Stimulated activated CD4-positive, alpha-beta T cell treated with anti-CD3 and anti-CD28 coated beads, Interleukin-1b, Interleukin-23, amount 100 ng/mL, for 1 hour (primary cell): Measurements from ENCODE around the gene ZDHHC7.
A peak's percentile ranks its signal among the peaks of the same experiment; 100 is the strongest.
"Not testable (repeated sequence)": the region's sequence is repeated elsewhere in the genome, so short reads cannot be mapped to it uniquely, and the experiment has no call there.

Experiments used
- DNase-seq, 2 donors: peaks; one replicate each; pipeline ENCODE4 v3.0.0-alpha.2; 2020; ENCODE audit warnings: low read depth in 2 of 2

The ZDHHC7 gene, protein sequence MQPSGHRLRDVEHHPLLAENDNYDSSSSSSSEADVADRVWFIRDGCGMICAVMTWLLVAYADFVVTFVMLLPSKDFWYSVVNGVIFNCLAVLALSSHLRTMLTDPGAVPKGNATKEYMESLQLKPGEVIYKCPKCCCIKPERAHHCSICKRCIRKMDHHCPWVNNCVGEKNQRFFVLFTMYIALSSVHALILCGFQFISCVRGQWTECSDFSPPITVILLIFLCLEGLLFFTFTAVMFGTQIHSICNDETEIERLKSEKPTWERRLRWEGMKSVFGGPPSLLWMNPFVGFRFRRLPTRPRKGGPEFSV

GRCh38 chr16:85010931-85011845 is at the start of gene ZDHHC7:
ZDHHC7 (minus strand) TSS chr16:85011535; CDS start chr16:84990618, 20,917 bp downstream.
- DNase-seq, result peak; percentile 62 to 68

GRCh38 chr16:85058909-85059308 is 47.6 kb upstream of the ZDHHC7 start:
- DNase-seq, result no peak

DNA sequence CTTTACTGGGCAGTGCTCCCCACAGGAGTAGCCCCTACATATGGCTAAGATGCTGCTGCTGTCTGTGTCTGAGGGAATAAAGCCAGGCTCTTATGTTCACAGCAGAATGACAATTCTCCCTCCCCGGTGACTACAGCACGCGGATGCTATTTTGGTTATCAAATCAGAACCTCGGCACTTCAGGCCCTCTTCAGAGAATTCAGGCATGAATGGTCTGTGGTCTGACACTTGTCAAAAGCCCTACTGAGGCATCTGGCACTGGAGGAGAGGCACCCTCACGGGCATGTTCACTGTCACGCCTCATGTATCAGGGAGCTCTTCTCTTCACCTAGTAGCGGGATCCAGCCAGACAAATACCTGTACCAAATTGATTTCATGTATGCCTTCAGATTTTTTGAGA is 46.6 kb upstream of the ZDHHC7 start:
- no peak for DNase-seq

- DNase-seq, result no peak
These were observed 46.0 kb upstream of the ZDHHC7 start for GRCh38 chr16:85057212-85057889.

DNA sequence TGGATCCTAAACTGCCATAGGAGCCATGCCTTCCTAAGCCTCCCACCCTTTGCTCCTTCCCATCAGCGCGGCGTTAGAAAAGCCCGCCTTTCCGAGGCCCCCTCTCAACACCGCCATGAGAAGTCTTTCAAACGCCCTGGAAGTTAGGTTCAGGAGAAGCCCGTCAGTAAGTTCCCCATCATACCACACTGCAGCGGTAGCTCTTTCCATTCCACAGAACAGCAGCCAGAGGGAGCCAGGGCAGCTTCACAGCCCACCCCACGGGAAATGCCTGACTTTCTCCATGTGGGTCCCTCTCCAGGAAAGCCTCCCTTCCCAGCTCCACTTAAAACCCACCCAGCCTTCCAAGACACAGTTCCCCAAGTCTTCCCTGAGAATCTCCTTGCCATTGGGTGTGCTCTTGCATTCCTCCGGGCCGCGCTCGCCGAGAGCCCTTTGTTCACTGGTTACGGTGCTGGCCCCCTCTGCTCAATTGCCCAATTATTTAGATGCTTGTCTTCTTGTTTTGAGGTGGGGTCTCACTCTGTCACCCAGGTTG is 44.9 kb upstream of the ZDHHC7 start:
- DNase-seq, result no peak

GRCh38 chr16:85055493-85056210 is 44.3 kb upstream of the ZDHHC7 start:
- DNase-seq, result peak; percentile 15 to 24

- no peak for DNase-seq
These were observed 43.7 kb upstream of the ZDHHC7 start for GRCh38 chr16:85054948-85055492.

- not testable (repeated sequence) for DNase-seq
These were observed 43.0 kb upstream of the ZDHHC7 start for GRCh38 chr16:85054321-85054720.

DNA sequence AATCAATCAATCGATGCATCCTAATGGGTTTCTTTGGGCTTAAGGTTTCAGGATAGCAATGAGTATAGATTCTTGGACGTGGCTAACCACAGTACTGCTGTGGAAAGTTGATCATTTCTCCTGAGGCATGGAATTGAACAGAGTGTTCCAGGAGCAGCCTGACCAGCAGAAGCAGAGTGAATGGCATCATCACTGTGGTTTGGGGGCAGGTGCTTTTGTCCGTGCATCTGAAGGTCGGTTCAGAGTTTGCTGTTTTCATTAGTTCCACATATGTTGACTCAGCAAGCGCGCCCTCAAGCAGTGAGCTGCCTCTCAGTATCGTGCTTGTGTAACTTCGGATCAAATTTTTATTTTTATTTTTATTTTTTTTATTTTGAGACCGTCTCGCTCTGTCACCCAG is 41.2 kb upstream of the ZDHHC7 start:
- no peak for DNase-seq

GRCh38 chr16:85051683-85052082 is 40.3 kb upstream of the ZDHHC7 start:
- DNase-seq, result no peak

GRCh38 chr16:85051067-85051581 is 39.8 kb upstream of the ZDHHC7 start:
- no peak for DNase-seq

DNA sequence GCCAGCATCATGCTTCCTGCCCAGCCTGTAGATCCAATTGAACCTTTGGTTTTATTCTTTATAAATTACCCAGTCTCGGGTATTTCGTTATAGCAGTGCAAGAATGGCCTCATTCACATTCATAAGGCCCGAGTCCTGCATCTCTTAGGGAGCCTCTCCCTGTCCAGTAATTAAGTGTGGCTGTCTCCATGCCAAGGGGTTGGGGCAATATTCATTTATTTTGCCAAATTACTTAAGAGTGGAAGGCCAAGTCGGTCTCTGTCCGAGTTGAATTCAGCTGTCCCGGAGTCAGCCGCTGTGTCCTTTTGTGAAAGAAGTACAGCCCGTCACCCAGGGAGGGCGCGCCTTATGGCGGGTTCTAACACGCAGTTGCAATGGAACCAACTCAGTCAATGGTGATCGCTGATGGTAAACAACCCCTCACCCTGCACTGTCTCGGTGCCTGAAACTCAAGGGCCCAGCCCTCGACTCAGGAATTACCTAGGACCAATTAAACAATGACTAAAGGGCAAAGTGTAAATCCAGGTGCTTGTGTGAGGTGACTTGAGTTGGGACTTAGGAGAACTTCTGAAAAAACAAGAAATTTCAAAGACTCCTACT is 38.5 kb upstream of the ZDHHC7 start:
- DNase-seq, result no peak

DNA sequence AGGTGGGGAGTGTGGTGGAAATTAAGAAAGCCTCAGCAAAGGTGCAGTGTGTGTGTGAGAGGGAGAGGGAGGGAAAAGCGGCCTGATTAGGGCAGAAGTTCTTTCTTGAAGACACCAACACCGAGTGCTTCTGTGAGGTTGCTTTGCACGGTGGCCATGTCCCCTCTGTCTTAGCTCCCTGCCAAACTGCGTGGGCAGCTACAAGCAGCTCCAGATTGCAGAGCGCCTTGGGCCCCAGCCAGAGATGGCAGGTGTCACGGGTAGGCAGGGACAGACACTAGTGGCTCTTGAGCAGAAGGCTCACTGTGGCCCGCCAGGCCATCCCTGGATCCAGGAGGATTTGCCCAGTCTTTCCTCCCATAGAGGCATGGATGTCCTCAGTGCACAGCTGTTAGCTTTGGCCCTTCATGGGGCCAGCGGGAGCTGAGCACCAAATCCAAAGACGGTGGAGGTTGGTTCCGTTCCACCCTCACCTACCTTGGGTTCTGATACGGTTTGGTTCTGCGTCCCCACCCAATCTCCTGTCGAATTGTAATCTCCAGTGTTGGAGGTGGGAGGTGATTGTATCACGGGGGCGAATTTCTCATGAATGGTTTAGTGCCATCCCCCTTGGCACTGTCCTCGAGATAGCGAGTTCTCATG is 37.7 kb upstream of the ZDHHC7 start:
- no peak for DNase-seq

DNA sequence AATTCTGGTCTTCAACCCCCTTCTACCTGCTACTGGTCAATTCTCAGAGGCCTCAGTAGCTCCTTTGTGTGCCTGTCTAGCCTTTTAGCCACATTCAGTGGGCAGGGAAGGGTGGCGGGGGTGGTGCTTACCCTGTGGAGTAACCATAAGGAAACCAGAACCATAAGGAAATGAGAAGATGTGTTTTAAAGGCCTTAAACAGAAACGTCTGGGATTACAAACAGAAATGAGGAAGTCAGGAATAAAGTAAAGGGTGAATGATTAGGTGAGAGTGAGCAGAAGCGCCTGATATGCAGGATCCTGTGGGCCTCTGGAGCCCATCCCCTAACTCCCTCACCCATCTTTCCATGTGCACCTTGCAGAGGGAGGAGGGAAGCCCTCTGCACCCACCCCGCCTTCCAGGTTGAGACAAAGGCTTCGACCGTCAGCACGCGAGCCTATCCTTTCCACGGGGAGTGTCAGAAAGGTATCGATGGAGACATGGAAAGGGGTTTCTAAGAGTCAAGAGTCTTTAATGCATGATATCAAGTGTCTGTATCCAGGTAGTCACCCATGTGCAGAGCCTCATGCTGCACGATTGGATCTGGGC is 36.6 kb upstream of the ZDHHC7 start:
- DNase-seq, result no peak

DNA sequence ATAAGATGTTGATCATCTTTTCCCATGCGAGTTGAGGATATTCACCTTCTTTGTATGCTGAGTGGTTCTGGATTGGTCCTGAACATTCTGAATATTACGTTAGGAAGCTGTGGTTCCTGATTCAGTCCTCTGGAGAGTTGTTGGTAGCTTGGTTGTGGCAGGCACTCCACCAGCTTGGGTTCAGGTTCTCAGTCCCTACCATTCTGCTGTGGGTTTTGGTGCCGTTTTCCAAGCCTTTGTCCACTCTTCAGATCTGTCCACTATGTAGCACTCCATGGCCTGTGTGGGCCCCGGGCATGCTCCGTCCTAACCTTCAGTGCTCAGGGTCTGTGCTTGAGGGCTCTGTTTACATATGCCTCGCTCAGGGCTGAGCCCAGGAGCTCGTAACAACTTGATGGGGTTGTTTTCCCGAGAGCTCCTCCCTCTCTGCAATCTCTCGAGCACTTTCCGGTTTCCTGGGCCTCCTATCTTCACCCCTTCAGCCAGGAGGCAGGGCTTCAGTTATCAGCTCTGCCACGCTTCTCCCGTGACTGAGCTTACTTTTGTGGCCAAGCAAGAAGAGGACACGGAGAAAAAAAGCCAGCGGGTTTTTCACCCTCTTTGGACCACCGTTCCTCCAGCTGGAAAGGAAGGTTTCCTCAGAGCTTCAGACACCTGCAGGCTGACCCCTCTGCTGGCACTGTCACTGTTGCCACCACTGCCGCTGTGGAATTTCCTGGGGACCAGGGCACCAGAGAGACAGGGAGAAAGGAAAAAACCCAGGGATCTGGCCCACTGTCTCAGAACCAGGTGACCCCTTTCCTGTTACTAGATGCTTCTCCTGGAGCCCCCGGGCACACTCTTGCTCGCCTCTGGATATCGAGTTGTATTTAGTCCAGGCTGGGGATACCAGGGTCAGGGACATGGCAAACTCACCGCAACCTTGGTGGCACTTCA is 35.9 kb upstream of the ZDHHC7 start:
- DNase-seq, result no peak

GRCh38 chr16:85046472-85046916 is 35.2 kb upstream of the ZDHHC7 start:
- no peak for DNase-seq

GRCh38 chr16:85045641-85046471 is 34.5 kb upstream of the ZDHHC7 start:
- no peak for DNase-seq
